Endothelial cell of umbilical vein (primary cell): ENCODE measurements around the gene ARL8B. TPM values are rescaled to one million over a fixed set of nuclear protein-coding genes. Genes with fewer than 3 reads are reported as not detected.

Source experiments
- BruUV-seq: library from RNA; stranded (reverse); fragments of 400-500 nt; replicated peaks from 2 replicates; lab custom pipeline; 2021; lab: Mats Ljungman, UMichigan
- CTCF ChIA-PET: fragments of 300-600, 350-600 bp; sonication (Branson Sonifier 250); formaldehyde crosslinking; loops from one replicate; lab custom pipeline; 2021; ENCODE audit warnings: antibody characterized with exemption, inconsistent platforms; lab: Charles Lee
- POLR2A ChIA-PET: fragments of 300-600, 350-600 bp; sonication (Branson Sonifier 250); formaldehyde crosslinking; loops from one replicate; lab custom pipeline; 2021; ENCODE audit warnings: antibody characterized with exemption, inconsistent platforms; lab: Charles Lee
- DNase-seq: peaks from one replicate; pipeline ENCODE4 v3.0.0-alpha.2; 2011; ENCODE audit warnings: low read depth, low spot score
- FAIRE-seq: peaks from 2 replicates; lab custom pipeline; 2011; peaks lifted over from hg19 to GRCh38; lab: Jason Lieb, UNC
- H2AFZ ChIP-seq: 2 replicates; pipeline ENCODE4 v1.6.0; 2012; ENCODE audit warnings: low read depth, low read length, control low read depth, inconsistent platforms
- H3K27ac ChIP-seq: 2 replicates; pipeline ENCODE4 v1.5.1; 2011; ENCODE audit warnings: low read depth, mild to moderate bottlenecking, control low read depth, low read length, moderate library complexity; ENCODE audit not compliant: insufficient read depth
- H3K27me3 ChIP-seq, 2 experiments: 2 replicates each; pipeline versions ENCODE4 v1.6.0 to v1.6.1; 2011; ENCODE audit warnings: low read length in 2 of 2, mixed read lengths in 1 of 2; ENCODE audit not compliant: control insufficient read depth in 2 of 2, insufficient read depth in 2 of 2
- H3K36me3 ChIP-seq, 2 experiments: 2 replicates in 1 of 2; 3 replicates in 1 of 2; pipeline ENCODE4 v1.5.1; 2011; ENCODE audit warnings: low read length in 2 of 2, mild to moderate bottlenecking in 1 of 2, moderate library complexity in 1 of 2; ENCODE audit not compliant: control insufficient read depth in 2 of 2, insufficient read depth in 2 of 2; ENCODE audit errors: extremely low read depth in 1 of 2
- H3K4me1 ChIP-seq: 3 replicates; pipeline ENCODE4 v1.5.1; 2011; ENCODE audit warnings: mild to moderate bottlenecking, low read length; ENCODE audit not compliant: control insufficient read depth, insufficient read depth; ENCODE audit errors: extremely low read depth
- H3K4me2 ChIP-seq: 2 replicates; pipeline ENCODE4 v1.6.1; 2011; ENCODE audit warnings: low read length, control low read depth, mixed read lengths; ENCODE audit not compliant: insufficient read depth
- H3K4me3 ChIP-seq, 3 experiments: fragments of 200-600 bp in 1 of 3; sonication (generic), shearing (Covaris generic) in 1 of 3; replicated peaks in 1 of 3; 2 replicates each; pipeline ENCODE4 v1.5.1; 2011 to 2016; ENCODE audit warnings: control low read depth in 3 of 3, low read length in 3 of 3, mild to moderate bottlenecking in 2 of 3, inconsistent platforms in 1 of 3, low read depth in 1 of 3, moderate library complexity in 1 of 3; ENCODE audit not compliant: insufficient read depth in 1 of 3
- H3K79me2 ChIP-seq: 2 replicates; pipeline ENCODE4 v1.6.0; 2012; ENCODE audit warnings: low read length, inconsistent platforms; ENCODE audit not compliant: control insufficient read depth, insufficient read depth
- H3K9ac ChIP-seq: replicated peaks from 2 replicates; pipeline ENCODE3; 2011; ENCODE audit warnings: low read length, control low read depth; ENCODE audit not compliant: insufficient read depth; ENCODE audit errors: extremely low read depth
- H3K9me1 ChIP-seq: replicated peaks from 3 replicates; pipeline ENCODE4 v1.6.0; 2011; ENCODE audit warnings: mild to moderate bottlenecking, low read length; ENCODE audit not compliant: control insufficient read depth, insufficient read depth; ENCODE audit errors: extremely low read depth
- H3K9me3 ChIP-seq: replicated peaks from 2 replicates; pipeline ENCODE4 v1.5.1; 2012; ENCODE audit warnings: low read length, inconsistent platforms; ENCODE audit not compliant: control insufficient read depth, insufficient read depth
- H4K20me1 ChIP-seq: replicated peaks from 2 replicates; pipeline ENCODE3; 2011; ENCODE audit warnings: mild to moderate bottlenecking, low read length; ENCODE audit not compliant: control insufficient read depth, insufficient read depth; ENCODE audit errors: extremely low read depth
- CTCF ChIP-seq, 2 donors: IDR thresholded peaks; 1 replicate in 1 of 2; 2 replicates in 1 of 2; pipeline ENCODE4 v1.5.1; 2011; ENCODE audit warnings: low read length in 2 of 2, mild to moderate bottlenecking in 2 of 2, moderate library complexity in 2 of 2, control low read depth in 1 of 2, inconsistent platforms in 1 of 2, low read depth in 1 of 2; ENCODE audit not compliant: insufficient read depth in 1 of 2; ENCODE audit errors: extremely low read depth in 1 of 2
- EZH2 ChIP-seq: IDR thresholded peaks from 2 replicates; pipeline ENCODE4 v1.6.1; 2012; ENCODE audit warnings: borderline replicate concordance, low read depth, mild to moderate bottlenecking, moderate library complexity, low read length, inconsistent platforms; ENCODE audit not compliant: severe bottlenecking
- FOS ChIP-seq: IDR thresholded peaks from 2 replicates; pipeline ENCODE4 v1.6.1; 2011; ENCODE audit warnings: mild to moderate bottlenecking, low read length, moderate library complexity, borderline replicate concordance; ENCODE audit not compliant: insufficient read depth
- JUN ChIP-seq: IDR thresholded peaks from 2 replicates; pipeline ENCODE4 v1.6.1; 2011; ENCODE audit warnings: borderline replicate concordance, low read depth; ENCODE audit not compliant: insufficient read length, insufficient read depth
- POLR2A ChIP-seq: IDR thresholded peaks from 2 replicates; pipeline ENCODE4 v1.6.1; 2012; ENCODE audit warnings: low read depth, mild to moderate bottlenecking, control low read depth, low read length
- POLR2AphosphoS5 ChIP-seq: IDR thresholded peaks from 2 replicates; pipeline ENCODE4 v1.6.1; 2012; ENCODE audit warnings: low read depth, mild to moderate bottlenecking, control low read depth, low read length, moderate library complexity; ENCODE audit not compliant: insufficient read depth
- dilution Hi-C: fragments of 300-500 bp; cut with MboI; formaldehyde crosslinking; loops from one replicate; pipeline ENCODE4 v1.15.0; 2019; ENCODE audit warnings: low sequenced_read_pairs; ENCODE audit not compliant: extremely low pct_ligation_motif_present
- intact Hi-C: fragments of 100-400 bp; cut with micrococcal nuclease; formaldehyde crosslinking; loops from one replicate; pipeline ENCODE4 v1.10.0; 2022
- polyA plus RNA-seq, 4 experiments: library from polyadenylated mRNA; depleted of rRNA in 3 of 4; stranded (reverse) in 3 of 4; unstranded in 1 of 4; fragments of >200 nt; gene quantifications; 2 replicates each; pipeline versions ENCODE4 v1.2.1 to v1.2.3, GENCODE V29; 2011 to 2012; ENCODE audit warnings: missing spikeins in 1 of 4
- total RNA-seq: library from RNA; stranded (reverse); gene quantifications from 2 replicates; pipeline ENCODE4 v1.2.3, GENCODE V29; 2021

The ARL8B gene
- total and polyA plus RNA-seq, 2 donors (not counting 3 experiments of a cell fraction or from before 2014, with no cell fraction given), result 32.1 to 58.2 TPM

- H3K9me1 ChIP-seq, result no peaks in the 10 kb centered on the region
- POLR2A ChIA-PET, result no interaction called here
- no peak overlapping the region for H3K9ac ChIP-seq
- H3K79me2 ChIP-seq, result no peaks in the 10 kb centered on the region
- BruUV-seq, result no TSS peak
- H4K20me1 ChIP-seq, result peaks cover 2% of the 10 kb centered on the region
- dilution Hi-C loops (no loop called here), intact Hi-C loops (no loop called here)
- DNase-seq (no peak), FAIRE-seq (no peak)
- H3K9me3 ChIP-seq, result no peaks in the 10 kb centered on the region
- H3K4me3 ChIP-seq, result no peak overlapping the region
- no peaks in the 10 kb centered on the region for H3K27me3 ChIP-seq
- no peak overlapping the region for H3K27ac ChIP-seq
- peaks cover 2 to 7% of the 10 kb centered on the region in 2 experiments for H3K36me3 ChIP-seq
- TF ChIP-seq POLR2AphosphoS5 (no peak), CTCF (IDR thresholded peaks at IDR 0.05; ENCODE audit: extremely low read depth in 1 of 2, insufficient read depth in 1 of 2, low read depth in 1 of 2, low read length in 2 of 2) (no peak), JUN (no peak), EZH2 (no peak)
- CTCF ChIA-PET, result no interaction called here
- no peak overlapping the region for H2AFZ ChIP-seq
- no peak overlapping the region for H3K4me2 ChIP-seq
- H3K4me1 ChIP-seq, result no peaks in the 10 kb centered on the region
Measured at GRCh38 chr3:5220667-5221431, 98.8 kb downstream of the ARL8B start.

DNA sequence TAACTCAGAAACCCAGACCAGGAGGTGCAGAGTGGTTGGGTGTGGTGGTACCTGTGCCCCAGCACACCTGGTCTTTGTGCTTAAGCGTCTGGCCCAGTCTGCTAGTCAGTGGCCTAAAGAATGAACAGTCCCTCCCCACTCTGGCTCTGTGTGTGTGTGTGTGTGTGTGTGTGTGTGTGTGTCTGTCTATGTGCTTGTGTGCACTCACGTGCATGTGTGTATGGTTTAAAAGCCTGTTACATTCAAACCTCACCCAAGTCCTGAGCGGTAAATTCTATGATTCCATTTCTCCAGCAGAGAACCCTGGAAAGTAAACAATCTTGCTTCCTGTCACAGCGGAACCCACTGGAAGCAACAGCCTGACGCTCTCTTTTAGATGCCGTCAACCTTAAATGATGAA lies 99.6 kb downstream of the ARL8B start:
- H2AFZ ChIP-seq, result no peak overlapping the region
- dilution Hi-C loops (no loop called here), intact Hi-C loops (no loop called here)
- H3K9ac ChIP-seq, result no peak overlapping the region
- no peaks in the 10 kb centered on the region for H3K79me2 ChIP-seq
- H3K4me2 ChIP-seq, result no peak overlapping the region
- TF ChIP-seq POLR2AphosphoS5 (no peak), EZH2 (no peak), FOS (no peak), POLR2A (no peak)
- no peaks in the 10 kb centered on the region for H3K9me3 ChIP-seq
- BruUV-seq, result no TSS peak
- FAIRE-seq (no peak), DNase-seq (no peak)
- H3K9me1 ChIP-seq, result no peaks in the 10 kb centered on the region
- no peak overlapping the region for H3K4me3 ChIP-seq
- ChIA-PET POLR2A (no interaction called here), CTCF (no interaction called here)
- peaks cover 0 to 6% of the 10 kb centered on the region in 2 experiments for H3K36me3 ChIP-seq
- H3K4me1 ChIP-seq, result no peaks in the 10 kb centered on the region
- H3K27ac ChIP-seq, result no peak overlapping the region
- H3K27me3 ChIP-seq, result no peaks in the 10 kb centered on the region
- peaks cover 2% of the 10 kb centered on the region for H4K20me1 ChIP-seq
